KMS-11 (cell line): ENCODE data around the gene HYDIN.

Source experiments
- H2AFZ ChIP-seq: fragments of 200-600 bp; sonication (generic); 2 replicates; pipeline ENCODE4 v1.6.1; 2016; ENCODE audit warnings: antibody characterized with exemption, mixed run types, low read depth
- H3K27ac ChIP-seq: fragments of 200-600 bp; sonication (generic); 2 replicates; pipeline ENCODE4 v1.6.1; 2016; ENCODE audit warnings: mild to moderate bottlenecking, mixed run types
- H3K27me3 ChIP-seq: fragments of 200-600 bp; sonication (generic); 2 replicates; pipeline ENCODE4 v1.6.1; 2017; ENCODE audit warnings: mild to moderate bottlenecking, low read depth, mixed run types, moderate library complexity; ENCODE audit not compliant: insufficient read depth
- H3K36me3 ChIP-seq: fragments of 200-600 bp; sonication (generic); 2 replicates; pipeline ENCODE4 v1.6.1; 2017; ENCODE audit warnings: mild to moderate bottlenecking, mixed run types; ENCODE audit not compliant: insufficient read depth
- H3K4me1 ChIP-seq: fragments of 200-600 bp; sonication (generic); 2 replicates; pipeline ENCODE4 v1.6.1; 2016; ENCODE audit warnings: mild to moderate bottlenecking, low read depth, mixed run types; ENCODE audit not compliant: poor library complexity, severe bottlenecking
- H3K4me2 ChIP-seq: fragments of 200-600 bp; sonication (generic); 2 replicates; pipeline ENCODE4 v1.7.0; 2016; ENCODE audit warnings: mild to moderate bottlenecking, mixed run types
- H3K4me3 ChIP-seq: fragments of 200-600 bp; sonication (generic); IDR thresholded peaks from 2 replicates; pipeline ENCODE4 v1.6.1; 2017; ENCODE audit warnings: low read depth, low read length, mixed read lengths; ENCODE audit not compliant: insufficient read depth
- H3K79me2 ChIP-seq: fragments of 200-600 bp; sonication (generic); 2 replicates; pipeline ENCODE4 v1.6.1; 2016; ENCODE audit warnings: low read depth, mixed run types; ENCODE audit not compliant: insufficient read depth
- H3K9ac ChIP-seq: fragments of 200-600 bp; sonication (generic); 2 replicates; pipeline ENCODE4 v1.6.1; 2016; ENCODE audit warnings: mild to moderate bottlenecking, mixed run types
- H4K20me1 ChIP-seq: fragments of 200-600 bp; sonication (generic); 2 replicates; pipeline ENCODE4 v1.6.1; 2016; ENCODE audit warnings: mild to moderate bottlenecking, mixed run types; ENCODE audit not compliant: insufficient read depth
- CTCF ChIP-seq: fragments of 200-600 bp; sonication (generic); conservative IDR thresholded peaks from 2 replicates; pipeline ENCODE4 v1.6.1; 2017; ENCODE audit warnings: low read depth, mild to moderate bottlenecking, antibody characterized with exemption, low read length, moderate library complexity, mixed read lengths

The HYDIN gene

GRCh38 chr16:71258372-71258771, 27.9 kb upstream of the HYDIN start:
- Histone ChIP-seq H3K27ac (no peak overlapping the region), H3K4me1 (no peaks in the 10 kb centered on the region), H4K20me1 (no peaks in the 10 kb centered on the region), H3K79me2 (no peaks in the 10 kb centered on the region), H3K4me3 (no peak overlapping the region), H3K9ac (no peak overlapping the region), H2AFZ (no peak overlapping the region), H3K27me3 (no peaks in the 10 kb centered on the region), H3K4me2 (no peak overlapping the region), H3K36me3 (no peaks in the 10 kb centered on the region)
- TF ChIP-seq CTCF: no peak

GRCh38 chr16:71257768-71258167, 27.2 kb upstream of the HYDIN start:
- Histone ChIP-seq H3K4me2 (no peak overlapping the region), H3K36me3 (no peaks in the 10 kb centered on the region), H3K4me1 (no peaks in the 10 kb centered on the region), H3K4me3 (no peak overlapping the region), H4K20me1 (no peaks in the 10 kb centered on the region), H3K27me3 (no peaks in the 10 kb centered on the region), H2AFZ (no peak overlapping the region), H3K9ac (no peak overlapping the region), H3K27ac (no peak overlapping the region), H3K79me2 (no peaks in the 10 kb centered on the region)
- TF ChIP-seq CTCF: no peak

- H3K36me3 ChIP-seq: no peaks in the 10 kb centered on the region
- H4K20me1 ChIP-seq: no peaks in the 10 kb centered on the region
- H3K4me2 ChIP-seq: no peak overlapping the region
- H3K79me2 ChIP-seq: no peaks in the 10 kb centered on the region
- no peaks in the 10 kb centered on the region for H3K27me3 ChIP-seq
- no peak for TF ChIP-seq CTCF
- no peak overlapping the region for H3K9ac ChIP-seq
- H3K4me3 ChIP-seq: no peak overlapping the region
- H3K4me1 ChIP-seq: no peaks in the 10 kb centered on the region
- H2AFZ ChIP-seq: no peak overlapping the region
- H3K27ac ChIP-seq: no peak overlapping the region
These were observed 25.2 kb upstream of the HYDIN start for GRCh38 chr16:71255721-71256120.

GRCh38 chr16:71254832-71255525, 24.5 kb upstream of the HYDIN start:
- no peaks in the 10 kb centered on the region for H3K36me3 ChIP-seq
- H3K9ac ChIP-seq: no peak overlapping the region
- H3K27me3 ChIP-seq: no peaks in the 10 kb centered on the region
- no peak overlapping the region for H3K27ac ChIP-seq
- no peak for TF ChIP-seq CTCF
- H3K4me3 ChIP-seq: no peak overlapping the region
- H3K4me2 ChIP-seq: no peak overlapping the region
- no peaks in the 10 kb centered on the region for H3K79me2 ChIP-seq
- H2AFZ ChIP-seq: no peak overlapping the region
- no peaks in the 10 kb centered on the region for H4K20me1 ChIP-seq
- no peaks in the 10 kb centered on the region for H3K4me1 ChIP-seq
